Heart right ventricle (tissue), 16 donors: ENCODE data around the gene PLCH1. TPM values are rescaled to one million over a fixed set of nuclear protein-coding genes. Genes with fewer than 3 reads are reported as not detected.

Experiments used
- ATAC-seq, 8 donors: fragments of 200-7000 bp; cut with Tn5 transposase; one replicate each; pipeline ENCODE4 v1.9.1; 2020; ENCODE audit warnings: mild to moderate bottlenecking in 8 of 8, moderate library complexity in 8 of 8, moderate number of reproducible peaks in 1 of 8
- DNase-seq, 2 donors: peaks; one replicate each; pipeline ENCODE4 v3.0.0-alpha.2; 2020
- H3K27ac ChIP-seq, 10 donors: fragments of 200-600 bp; sonication (generic) in 2 of 10; one replicate each; pipeline versions ENCODE4 v1.5.0 to v1.8.0; 2020 to 2022; ENCODE audit warnings: mild to moderate bottlenecking in 3 of 10
- H3K27me3 ChIP-seq, 7 donors: fragments of 200-600 bp; one replicate each; pipeline ENCODE4 v1.8.0; 2021 to 2022; ENCODE audit warnings: mild to moderate bottlenecking in 2 of 7
- H3K36me3 ChIP-seq, 9 donors: fragments of 200-600 bp; sonication (generic) in 1 of 9; one replicate each; pipeline versions ENCODE4 v1.5.0 to v1.8.0; 2020 to 2022; ENCODE audit warnings: mild to moderate bottlenecking in 2 of 9
- H3K4me1 ChIP-seq, 9 donors: fragments of 200-600 bp; sonication (generic) in 1 of 9; one replicate each; pipeline versions ENCODE4 v1.5.0 to v1.8.0; 2020 to 2022; ENCODE audit warnings: mild to moderate bottlenecking in 4 of 9
- H3K4me3 ChIP-seq, 10 donors: fragments of 200-600 bp; sonication (generic) in 2 of 10; one replicate each; pipeline versions ENCODE4 v1.5.0 to v1.8.0; 2020 to 2022; ENCODE audit warnings: mild to moderate bottlenecking in 7 of 10, moderate library complexity in 2 of 10
- H3K9me3 ChIP-seq, 11 donors: fragments of 200-600 bp in 10 of 11; sonication (generic) in 2 of 11; one replicate each; pipeline versions ENCODE4 v1.5.0 to v1.8.0; 2013 to 2022; ENCODE audit warnings: mild to moderate bottlenecking in 2 of 11, control low read depth in 1 of 11, moderate library complexity in 1 of 11
- CTCF ChIP-seq, 9 donors: fragments of 200-600 bp; sonication (generic) in 2 of 9; IDR thresholded peaks; one replicate each; pipeline versions ENCODE4 v1.5.0 to v1.8.0; 2021 to 2022; ENCODE audit warnings: antibody characterized with exemption in 9 of 9, mild to moderate bottlenecking in 5 of 9, moderate library complexity in 1 of 9
- WGBS, 2 donors: extraction: QIAGEN DNeasy Blood & Tissue Kit; methylation state at CpG; one replicate each; pipeline ENCODE4 v1.1.7; 2013; ENCODE audit warnings: inconsistent platforms in 1 of 2; 5-methylcytosine and 5-hydroxymethylcytosine counted together
- intact Hi-C, 10 donors: fragments of 100-400 bp; cut with DNase I; formaldehyde crosslinking; loops; one replicate each; pipeline versions ENCODE4 v1.11.1 to v1.14.2; 2022
- polyA plus RNA-seq, 2 donors: library from polyadenylated mRNA; stranded (reverse); fragments of 200-250 nt; gene quantifications; one replicate each; pipeline ENCODE4 v1.2.3, GENCODE V29; 2013
- total RNA-seq, 10 donors: library from RNA; stranded (reverse); fragmentation: NEBNext Ultra II Directional in 3 of 10; extraction: Animal tissue kit (Norgen Biotek cat#: 25700) in 3 of 10; gene quantifications; one replicate each; pipeline versions ENCODE4 v1.2.1 to v1.2.4, GENCODE V29; 2021 to 2023
- donor health status: Arrhythmogenic right ventricular cardiomyopathy.
- donor health status: ischemic (EF 13 %, LVEDD 7.1; RV severe dilation, severe dysfunction).
- donor health status: healthy with polysubstance abuse.
- donor health status: DM: no; HTN: yes; CAD: no.
- donor health status: DM: no; HTN: no; CAD: no.
- donor health status: ischemic (EF 25% LVEDD 6.9; RV normal size, moderate dysfunction).
- donor health status: ischemic (EF 25% LVEDD 5.7; RV mildly dilated, moderate dysfunction).
- donor health status: healthy.
- donor health status: DM: yes; HTN: yes; CAD: no.
- donor health status: Ischemic cardiomyopathy.
- donor health status: ischemic (EF 35%, LVEDD 5.7; RV mildly dilated, moderate dysfunction).
- donor health status: nonischemic (EF 11% LVEDD 7.7; RV severe dilation, severe dysfunction).
- donor health status: DM: yes; HTN: yes; CAD: no.
- donor health status: PGD.
- donor health status: ischemic (EF 29% LVEDD 5.4; RV normal size, mild dysfunction).
- donor health status: nonischemic (EF 23%, LVEDD 6.1; RV moderate dilation, normal function).

The PLCH1 gene
- total and polyA plus RNA-seq, 12 donors: 0.13 to 2.1 (median 0.51) TPM

GRCh38 chr3:155516439-155516838, 228.4 kb downstream of the PLCH1 start:
- no peaks in the 10 kb centered on the region for H3K27me3 ChIP-seq
- H3K36me3 ChIP-seq: no peaks in the 10 kb centered on the region
- no peak overlapping the region for H3K27ac ChIP-seq
- no peak for ATAC-seq
- H3K9me3 ChIP-seq: peaks cover 0 to 4% (median 0%) of the 10 kb centered on the region in 11 donors
- no peak for TF ChIP-seq CTCF (IDR thresholded peaks at IDR 0.05)
- DNase-seq: no peak
- intact Hi-C loops: no loop called here
- H3K4me1 ChIP-seq: no peaks in the 10 kb centered on the region
- 80 to 81% methylated on average over 2 of the region's 2 CpGs for WGBS, 2 donors
- H3K4me3 ChIP-seq: no peak overlapping the region

GRCh38 chr3:155512867-155513261, 232.0 kb downstream of the PLCH1 start:
- DNase-seq: no peak
- H3K36me3 ChIP-seq: no peaks in the 10 kb centered on the region
- no peaks in the 10 kb centered on the region for H3K27me3 ChIP-seq
- H3K4me3 ChIP-seq: no peak overlapping the region
- no peak for ATAC-seq
- intact Hi-C loops: no loop called here
- no peak for TF ChIP-seq CTCF (IDR thresholded peaks at IDR 0.05)
- peaks cover 0 to 4% (median 0%) of the 10 kb centered on the region in 11 donors for H3K9me3 ChIP-seq
- no peaks in the 10 kb centered on the region for H3K4me1 ChIP-seq
- WGBS, 2 donors: 75 to 81% methylated on average over 5 of the region's 5 CpGs
- no peak overlapping the region for H3K27ac ChIP-seq

DNA sequence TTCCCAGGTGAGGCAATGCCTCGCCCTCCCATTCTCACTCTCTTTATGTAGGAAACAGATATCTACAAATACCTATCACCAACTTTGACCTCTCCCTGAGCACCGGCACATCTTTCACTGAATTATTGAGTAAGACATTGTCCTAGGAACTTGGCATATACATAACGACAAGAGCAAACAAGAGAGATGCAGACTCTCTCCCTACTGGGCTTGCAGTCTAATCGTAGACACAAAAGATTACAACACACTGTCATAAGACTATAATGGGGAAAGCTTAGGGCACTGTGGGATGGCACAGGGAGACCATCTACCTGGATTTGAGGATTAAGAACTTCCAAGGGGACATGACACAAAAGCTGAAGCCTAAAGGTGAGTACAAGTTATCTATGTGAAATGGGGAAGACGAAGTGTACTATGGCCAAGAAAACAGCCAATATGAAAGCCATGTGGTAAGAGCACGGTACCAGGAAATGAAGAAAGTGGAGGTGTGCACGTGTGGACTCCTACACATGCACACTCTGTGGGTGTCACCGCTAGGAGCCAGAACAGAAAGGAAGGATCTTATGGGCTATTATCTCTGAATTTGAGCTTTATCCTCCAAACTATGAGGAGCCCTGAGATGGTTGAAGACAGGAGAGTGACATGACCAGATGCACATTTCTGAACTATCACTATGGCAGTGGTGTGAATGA, 232.6 kb downstream of the PLCH1 start:
- 78 to 81% methylated on average over 8 of the region's 8 CpGs for WGBS, 2 donors
- ATAC-seq: no peak
- no peak for DNase-seq
- Histone ChIP-seq H3K9me3 (peaks cover 0 to 4% (median 0%) of the 10 kb centered on the region in 11 donors), H3K4me3 (no peak overlapping the region), H3K4me1 (no peaks in the 10 kb centered on the region), H3K36me3 (no peaks in the 10 kb centered on the region), H3K27ac (no peak overlapping the region), H3K27me3 (no peaks in the 10 kb centered on the region)
- TF ChIP-seq CTCF (IDR thresholded peaks at IDR 0.05): no peak
- intact Hi-C loops: no loop called here

DNA sequence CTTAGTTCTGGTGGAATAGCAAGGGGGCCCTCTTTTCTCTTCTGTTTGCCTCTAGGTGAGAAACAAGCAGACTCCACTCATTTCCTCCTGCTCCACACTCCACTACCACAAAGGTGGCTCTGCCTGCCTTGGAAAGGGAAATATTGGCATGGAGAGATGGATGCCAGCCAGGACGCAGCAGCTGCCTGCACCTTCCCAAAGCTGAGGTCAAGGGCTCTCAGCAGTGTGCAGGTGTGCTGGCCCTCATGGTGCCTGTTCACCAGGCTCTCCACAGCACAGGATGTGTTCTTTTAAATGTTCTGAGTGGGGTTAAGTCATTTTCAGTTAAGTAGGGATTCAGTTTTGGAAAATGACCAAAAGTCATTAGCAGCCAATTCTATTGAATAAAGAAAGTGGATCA, 240.2 kb downstream of the PLCH1 start:
- WGBS, 2 donors: 80 to 86% methylated on average over 1 of the region's 1 CpG
- no peak overlapping the region for H3K27ac ChIP-seq
- H3K9me3 ChIP-seq: no peaks in the 10 kb centered on the region
- no peaks in the 10 kb centered on the region for H3K27me3 ChIP-seq
- TF ChIP-seq CTCF (IDR thresholded peaks at IDR 0.05): no peak
- ATAC-seq (no peak), DNase-seq (no peak)
- H3K4me3 ChIP-seq: no peak overlapping the region
- no peaks in the 10 kb centered on the region for H3K4me1 ChIP-seq
- intact Hi-C loops: no loop called here
- no peaks in the 10 kb centered on the region for H3K36me3 ChIP-seq
